Endometrial microvascular endothelial cells (primary cell): ENCODE data around the gene MATN3. TPM values are rescaled to one million over a fixed set of nuclear protein-coding genes. Genes with fewer than 3 reads are reported as not detected.

Source experiments
- in situ Hi-C: cut with HindIII; loops from 2 replicates; pipeline ENCODE4 v1.10.0; 2017; ENCODE audit warnings: low sequenced_read_pairs, low pct_unique_long_range_greater_than_20kb; ENCODE audit errors: inconsistent ontology term
- total RNA-seq: library from RNA; depleted of rRNA; stranded (reverse); fragments of >200 nt; gene quantifications from one replicate; pipeline ENCODE4 v1.2.3, GENCODE V29; 2015; ENCODE audit errors: inconsistent ontology term

Gene MATN3
- total RNA-seq, 1 donor from 2014 or later: 5.2 TPM

- in situ Hi-C loops: no loop called here
Measured at GRCh38 chr2:20040489-20041172, 28.2 kb upstream of the MATN3 start.

DNA sequence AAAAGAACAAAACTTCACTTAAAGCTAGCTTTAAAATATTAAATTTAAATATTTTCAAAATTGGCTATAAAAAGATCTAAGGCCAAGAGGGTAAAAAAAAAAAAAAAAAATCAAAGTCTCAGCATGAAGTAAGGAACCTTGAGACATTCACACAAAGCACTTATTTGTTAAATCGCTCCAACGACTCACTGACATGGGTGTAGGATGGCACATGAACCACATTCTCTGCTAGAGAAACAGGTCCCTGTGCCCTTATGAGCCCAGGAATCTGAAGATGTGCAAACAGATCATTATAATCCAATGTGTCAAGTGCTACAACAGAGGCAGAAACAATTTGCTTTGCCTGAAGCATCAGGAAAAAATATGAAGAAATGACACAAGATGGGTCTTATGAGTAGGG, 25.2 kb upstream of the MATN3 start:
- in situ Hi-C loops: no loop called here

DNA sequence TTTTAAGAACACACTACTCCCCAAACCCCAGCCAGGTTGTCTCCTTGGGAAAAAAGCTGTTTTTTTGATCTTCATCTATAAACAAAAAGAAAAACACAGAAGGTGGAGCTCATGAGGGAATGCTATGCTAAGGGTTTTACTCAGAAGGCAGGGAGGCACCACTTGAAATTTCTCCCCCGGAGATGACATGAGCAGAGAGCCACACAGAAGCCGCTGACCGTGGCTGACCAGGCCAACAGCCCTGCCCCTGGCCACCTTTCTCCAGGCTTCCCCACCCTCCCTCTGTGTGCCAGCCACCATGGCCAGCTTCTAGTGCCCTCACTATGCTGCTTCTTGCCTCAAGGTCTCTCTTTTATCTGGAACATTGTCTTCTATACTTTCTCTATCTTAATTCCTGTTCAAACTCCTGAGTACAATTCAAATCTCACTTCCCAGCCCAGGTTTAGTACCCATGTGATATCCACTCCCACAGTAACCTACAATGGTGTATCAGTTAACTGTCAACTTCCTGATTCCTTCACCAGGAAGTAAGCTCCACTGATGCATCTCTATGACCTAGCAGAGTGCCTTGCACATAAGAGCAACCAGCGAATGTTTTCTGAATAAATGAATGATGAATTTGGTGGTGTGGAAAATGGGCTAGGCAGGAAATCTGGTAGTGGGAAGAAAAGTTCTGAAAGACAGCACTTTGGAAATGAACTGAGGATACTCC, 23.6 kb upstream of the MATN3 start:
- in situ Hi-C loops: no loop called here

DNA sequence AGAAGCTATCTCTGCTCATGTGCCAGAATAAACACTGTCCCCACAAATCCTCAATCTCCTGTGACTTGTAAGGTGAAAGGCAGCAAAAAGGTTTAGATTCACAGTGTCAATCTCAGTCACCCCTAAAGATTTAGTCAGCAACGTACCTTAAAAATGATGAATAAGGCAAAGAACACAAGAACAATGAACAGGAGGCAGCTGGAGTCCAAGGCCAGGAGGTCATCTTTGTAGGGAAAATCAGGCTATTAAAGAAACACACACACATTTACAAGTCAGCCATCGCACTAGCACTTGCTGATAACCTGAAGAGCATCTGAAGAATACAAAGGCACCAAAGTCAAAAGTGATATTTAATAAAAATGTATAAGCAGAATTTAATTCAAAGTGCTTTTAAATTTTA, 22.4 kb upstream of the MATN3 start:
- in situ Hi-C loops: no loop called here

- in situ Hi-C loops: no loop called here
Measured at GRCh38 chr2:20034218-20034617, 21.8 kb upstream of the MATN3 start.

GRCh38 chr2:20033322-20033721, 20.9 kb upstream of the MATN3 start:
- in situ Hi-C loops: no loop called here

GRCh38 chr2:20030224-20030623, 17.8 kb upstream of the MATN3 start:
- in situ Hi-C loops: no loop called here

DNA sequence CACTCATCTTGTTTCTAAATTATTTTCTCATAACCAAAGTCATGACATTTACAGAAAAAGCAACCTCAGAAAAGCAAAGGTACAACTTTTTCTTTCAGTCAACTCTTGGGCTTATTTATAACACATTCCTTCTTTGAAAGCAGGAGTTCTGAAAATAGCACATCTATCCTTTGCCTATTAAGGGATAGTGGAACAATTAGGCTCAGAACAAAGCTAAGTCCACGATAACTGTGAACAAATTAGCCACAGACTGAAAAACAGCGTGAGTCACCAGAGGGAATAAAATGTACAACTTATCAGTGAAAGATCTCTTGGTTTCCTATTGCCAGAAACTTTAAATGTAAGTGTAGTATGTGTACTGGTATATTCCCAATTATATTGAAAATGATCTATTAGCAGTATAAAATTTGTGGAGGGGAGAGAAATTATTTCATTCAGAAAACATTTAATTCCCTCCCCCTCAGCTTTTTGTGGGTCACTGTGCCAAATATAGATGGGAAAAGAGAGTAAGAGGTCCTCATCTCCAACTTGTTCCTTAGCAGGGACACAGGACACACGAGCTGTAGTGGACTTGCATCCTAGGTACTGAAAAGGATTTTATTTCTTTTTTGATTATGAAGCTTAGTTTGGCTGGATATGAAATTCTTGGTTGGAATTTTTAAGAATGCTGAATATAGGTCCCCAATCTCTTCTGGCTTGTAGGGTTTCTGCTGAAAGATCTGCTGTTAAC, 15.4 kb upstream of the MATN3 start:
- in situ Hi-C loops: no loop called here

- in situ Hi-C loops: no loop called here
Measured at GRCh38 chr2:20027260-20027677, 14.8 kb upstream of the MATN3 start.

DNA sequence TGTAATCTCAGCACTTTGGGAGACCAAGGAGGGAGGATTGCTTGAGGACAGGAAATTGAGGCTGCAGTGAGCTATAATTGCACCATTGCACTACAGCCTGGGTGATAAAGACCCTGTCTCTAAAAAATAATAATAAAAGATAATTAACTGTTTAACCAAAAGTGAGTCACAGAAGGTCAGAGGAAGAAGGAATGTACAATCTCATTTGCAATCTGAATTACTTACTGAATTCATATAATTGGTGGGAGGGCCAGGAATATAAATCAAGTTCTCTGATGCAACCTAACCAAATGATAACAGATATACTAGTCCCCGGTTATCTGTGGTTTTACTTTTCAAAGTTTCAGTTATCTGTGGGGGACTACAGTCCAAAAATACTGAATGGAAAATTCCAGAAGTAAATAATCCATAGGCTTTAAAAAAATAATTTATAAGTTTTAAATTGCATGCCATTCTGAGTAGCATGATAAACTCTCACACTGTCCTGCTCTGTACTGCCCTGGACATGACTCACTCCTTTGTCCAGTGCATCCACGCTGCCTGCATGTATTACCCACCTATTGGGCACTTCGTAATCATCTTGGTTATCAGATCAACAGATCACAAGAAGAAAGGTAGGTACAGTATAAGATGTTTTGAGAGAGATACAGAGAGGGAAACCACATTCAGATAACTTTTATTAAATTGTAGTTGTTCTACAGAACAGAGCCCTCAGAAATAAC, 12.8 kb upstream of the MATN3 start:
- in situ Hi-C loops: no loop called here

GRCh38 chr2:20023688-20024087, 11.2 kb upstream of the MATN3 start:
- in situ Hi-C loops: no loop called here

- in situ Hi-C loops: no loop called here
Measured at GRCh38 chr2:20021405-20022009, 9.0 kb upstream of the MATN3 start.

DNA sequence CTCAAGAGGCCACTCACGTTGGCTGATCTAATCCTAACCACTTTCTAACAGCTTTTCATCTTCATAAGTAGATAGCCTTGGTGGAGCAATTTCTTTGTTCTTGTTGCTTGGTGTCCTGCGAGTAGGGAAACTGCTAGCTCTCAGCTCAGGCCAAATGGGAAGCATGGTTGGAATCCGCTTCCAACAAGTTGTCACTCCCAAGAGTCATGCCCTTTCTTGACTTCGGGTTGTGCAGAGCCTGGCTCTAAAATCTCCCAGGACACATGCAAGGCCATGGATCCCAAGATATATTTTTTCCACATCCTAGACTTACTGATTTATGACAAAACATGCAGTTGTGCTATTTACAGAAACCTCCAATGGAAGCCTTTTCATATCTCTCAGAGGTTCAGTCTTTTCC, 7.3 kb upstream of the MATN3 start:
- in situ Hi-C loops: no loop called here

- in situ Hi-C loops: no loop called here
Measured at GRCh38 chr2:20018601-20019152, 6.2 kb upstream of the MATN3 start.

GRCh38 chr2:20016346-20016745, 3.9 kb upstream of the MATN3 start:
- in situ Hi-C loops: no loop called here

- in situ Hi-C loops: no loop called here
Measured at GRCh38 chr2:20015482-20016083, 3.1 kb upstream of the MATN3 start.

DNA sequence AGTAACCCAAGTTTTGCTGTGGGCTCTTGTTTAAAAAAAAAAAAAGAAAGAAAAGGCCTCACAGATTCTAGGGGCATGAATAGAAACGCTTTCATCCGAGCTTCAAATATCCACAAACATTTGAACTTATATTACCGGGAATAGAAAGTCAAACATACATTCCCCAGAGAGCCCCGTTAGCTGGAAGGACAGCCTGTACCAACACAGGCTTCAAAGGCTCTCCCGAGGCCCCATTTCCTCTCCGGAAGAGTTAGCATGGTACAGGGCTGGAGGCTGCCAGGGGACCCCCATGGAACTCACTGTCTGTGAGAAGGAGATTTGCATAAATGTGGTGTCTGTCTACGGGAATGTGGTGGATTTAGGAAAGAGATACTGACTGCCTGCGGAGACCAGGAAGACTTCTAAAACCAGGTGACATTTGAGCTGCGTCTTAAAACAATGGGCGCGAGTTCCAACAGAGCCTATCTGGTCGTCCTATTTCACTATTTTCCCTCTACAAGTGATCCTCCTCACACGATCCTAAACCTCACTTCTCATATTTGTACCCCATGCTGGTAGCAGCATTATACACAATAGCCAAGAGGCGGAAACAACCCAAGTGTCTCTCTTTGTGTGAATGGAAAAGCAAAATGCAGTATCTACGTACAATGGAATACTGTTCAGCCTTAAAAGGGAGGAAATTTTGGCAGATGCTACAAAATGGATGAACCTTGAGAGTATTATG, 820 bp upstream of the MATN3 start:
- in situ Hi-C loops: no loop called here

GRCh38 chr2:20012032-20012281, 511 bp downstream of the MATN3 start:
- in situ Hi-C loops: no loop called here
